ENCODE data around the gene EFCAB6. TPM values are rescaled to one million over a fixed set of nuclear protein-coding genes. Genes with fewer than 3 reads are reported as not detected.

The EFCAB6 gene
- polyA plus RNA-seq, 4 donors = 0.34 to 1.9 TPM; not detected in 2

- Histone ChIP-seq H3K4me1 (ENCODE audit: control insufficient read depth in 3 of 3, insufficient read depth in 2 of 3, low read depth in 1 of 3, low read length in 2 of 3) (no peaks in the 10 kb centered on the region), H3K9me3 (ENCODE audit: control insufficient read depth in 2 of 2, insufficient read depth in 1 of 2, low read depth in 1 of 2, low read length in 1 of 2) (no peaks in the 10 kb centered on the region), H3K36me3 (ENCODE audit: control insufficient read depth in 3 of 3, insufficient read depth in 2 of 3, low read depth in 1 of 3, low read length in 3 of 3) (peaks cover 0 to 9% (median 0%) of the 10 kb centered on the region in 3 donors), H3K4me3 (ENCODE audit: low read depth in 1 of 3, low read length in 3 of 3) (no peak overlapping the region), H3K27ac (ENCODE audit: low read depth in 1 of 3, low read length in 2 of 3) (no peak overlapping the region), H3K27me3 (ENCODE audit: control insufficient read depth in 3 of 3, insufficient read depth in 3 of 3, low read length in 3 of 3) (no peaks in the 10 kb centered on the region)
- no peak for FAIRE-seq
- WGBS, 3 donors = 87 to 93% (median 91%) methylated on average over 9 to 10 of the region's 10 CpGs
- DNase-seq = no peak
These were observed 26.1 kb upstream of the EFCAB6 start for GRCh38 chr22:43838161-43838560.

DNA sequence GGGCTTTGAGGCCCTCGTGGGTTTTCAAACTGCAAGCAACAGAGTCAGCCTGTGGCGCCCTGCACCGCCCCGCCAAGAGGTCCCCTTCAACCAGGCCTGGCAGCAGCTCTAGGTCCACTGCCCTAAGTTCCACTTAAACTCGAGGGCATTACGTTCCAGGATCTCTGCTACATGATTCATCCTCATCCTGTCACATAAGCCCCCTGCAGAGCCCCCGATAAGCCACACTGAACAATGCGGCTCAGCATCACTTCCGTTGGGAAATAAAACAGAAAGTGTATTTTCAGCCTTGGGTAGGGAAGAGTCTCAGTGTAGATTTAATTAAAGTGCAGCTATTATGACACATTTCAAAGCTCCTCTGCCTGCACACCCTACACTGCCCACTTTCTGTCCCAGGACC, 25.6 kb upstream of the EFCAB6 start:
- DNase-seq (no peak), FAIRE-seq (no peak)
- peaks cover 0 to 9% (median 0%) of the 10 kb centered on the region in 3 donors for H3K36me3 ChIP-seq (ENCODE audit: control insufficient read depth in 3 of 3, insufficient read depth in 2 of 3, low read depth in 1 of 3, low read length in 3 of 3)
- 78 to 85% (median 81%) methylated on average over 9 of the region's 9 CpGs for WGBS, 3 donors
- no peaks in the 10 kb centered on the region for H3K27me3 ChIP-seq (ENCODE audit: control insufficient read depth in 3 of 3, insufficient read depth in 3 of 3, low read length in 3 of 3)
- H3K4me3 ChIP-seq (ENCODE audit: low read depth in 1 of 3, low read length in 3 of 3) = no peak overlapping the region
- H3K4me1 ChIP-seq (ENCODE audit: control insufficient read depth in 3 of 3, insufficient read depth in 2 of 3, low read depth in 1 of 3, low read length in 2 of 3) = no peaks in the 10 kb centered on the region
- H3K9me3 ChIP-seq (ENCODE audit: control insufficient read depth in 2 of 2, insufficient read depth in 1 of 2, low read depth in 1 of 2, low read length in 1 of 2) = no peaks in the 10 kb centered on the region
- H3K27ac ChIP-seq (ENCODE audit: low read depth in 1 of 3, low read length in 2 of 3) = no peak overlapping the region

GRCh38 chr22:43835736-43836135, 23.6 kb upstream of the EFCAB6 start:
- Histone ChIP-seq H3K27ac (ENCODE audit: low read depth in 1 of 3, low read length in 2 of 3) (no peak overlapping the region), H3K9me3 (ENCODE audit: control insufficient read depth in 2 of 2, insufficient read depth in 1 of 2, low read depth in 1 of 2, low read length in 1 of 2) (no peaks in the 10 kb centered on the region), H3K27me3 (ENCODE audit: control insufficient read depth in 3 of 3, insufficient read depth in 3 of 3, low read length in 3 of 3) (no peaks in the 10 kb centered on the region), H3K36me3 (ENCODE audit: control insufficient read depth in 3 of 3, insufficient read depth in 2 of 3, low read depth in 1 of 3, low read length in 3 of 3) (peaks cover 0 to 11% (median 0%) of the 10 kb centered on the region in 3 donors), H3K4me1 (ENCODE audit: control insufficient read depth in 3 of 3, insufficient read depth in 2 of 3, low read depth in 1 of 3, low read length in 2 of 3) (no peaks in the 10 kb centered on the region), H3K4me3 (ENCODE audit: low read depth in 1 of 3, low read length in 3 of 3) (no peak overlapping the region)
- no peak for FAIRE-seq
- WGBS, 3 donors = 87 to 96% (median 89%) methylated on average over 13 of the region's 13 CpGs
- DNase-seq = no peak

DNA sequence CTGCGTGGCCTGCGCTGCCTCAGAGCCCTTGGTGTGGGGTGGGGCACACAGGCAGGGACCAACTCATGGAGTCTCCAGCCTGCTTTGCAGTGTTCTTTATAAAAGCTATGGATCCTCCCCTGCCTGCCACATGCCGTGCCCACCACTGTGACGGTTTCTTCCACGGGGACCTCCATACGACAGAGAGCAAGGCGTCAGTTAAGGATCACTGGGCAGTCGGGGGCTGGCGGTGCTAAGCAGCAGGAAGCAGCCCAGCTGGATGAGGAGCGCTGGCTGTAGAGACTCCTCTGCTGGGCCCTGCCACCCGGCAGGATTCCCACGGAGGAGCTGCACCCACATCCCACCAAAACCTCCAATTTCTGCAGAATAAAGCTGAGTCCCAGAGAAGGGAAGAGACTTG, 23.1 kb upstream of the EFCAB6 start:
- peaks cover 0 to 11% (median 0%) of the 10 kb centered on the region in 3 donors for H3K36me3 ChIP-seq (ENCODE audit: control insufficient read depth in 3 of 3, insufficient read depth in 2 of 3, low read depth in 1 of 3, low read length in 3 of 3)
- no peaks in the 10 kb centered on the region for H3K27me3 ChIP-seq (ENCODE audit: control insufficient read depth in 3 of 3, insufficient read depth in 3 of 3, low read length in 3 of 3)
- no peak overlapping the region for H3K27ac ChIP-seq (ENCODE audit: low read depth in 1 of 3, low read length in 2 of 3)
- no peaks in the 10 kb centered on the region for H3K9me3 ChIP-seq (ENCODE audit: control insufficient read depth in 2 of 2, insufficient read depth in 1 of 2, low read depth in 1 of 2, low read length in 1 of 2)
- 65 to 95% (median 89%) methylated on average over 12 of the region's 12 CpGs for WGBS, 3 donors
- FAIRE-seq = no peak
- DNase-seq = no peak
- no peak overlapping the region for H3K4me3 ChIP-seq (ENCODE audit: low read depth in 1 of 3, low read length in 3 of 3)
- no peaks in the 10 kb centered on the region for H3K4me1 ChIP-seq (ENCODE audit: control insufficient read depth in 3 of 3, insufficient read depth in 2 of 3, low read depth in 1 of 3, low read length in 2 of 3)

- Histone ChIP-seq H3K4me1 (ENCODE audit: control insufficient read depth in 3 of 3, insufficient read depth in 2 of 3, low read depth in 1 of 3, low read length in 2 of 3) (no peaks in the 10 kb centered on the region), H3K27me3 (ENCODE audit: control insufficient read depth in 3 of 3, insufficient read depth in 3 of 3, low read length in 3 of 3) (no peaks in the 10 kb centered on the region), H3K4me3 (ENCODE audit: low read depth in 1 of 3, low read length in 3 of 3) (no peak overlapping the region), H3K27ac (ENCODE audit: low read depth in 1 of 3, low read length in 2 of 3) (no peak overlapping the region), H3K9me3 (ENCODE audit: control insufficient read depth in 2 of 2, insufficient read depth in 1 of 2, low read depth in 1 of 2, low read length in 1 of 2) (no peaks in the 10 kb centered on the region), H3K36me3 (ENCODE audit: control insufficient read depth in 3 of 3, insufficient read depth in 2 of 3, low read depth in 1 of 3, low read length in 3 of 3) (peaks cover 0 to 8% (median 0%) of the 10 kb centered on the region in 3 donors)
- FAIRE-seq (no peak), DNase-seq (no peak)
- 83 to 89% (median 86%) methylated on average over 35 to 36 of the region's 36 CpGs for WGBS, 3 donors
These were observed 21.5 kb upstream of the EFCAB6 start for GRCh38 chr22:43833286-43834240.

- Histone ChIP-seq H3K4me3 (ENCODE audit: low read depth in 1 of 3, low read length in 3 of 3) (no peak overlapping the region), H3K9me3 (ENCODE audit: control insufficient read depth in 2 of 2, insufficient read depth in 1 of 2, low read depth in 1 of 2, low read length in 1 of 2) (no peaks in the 10 kb centered on the region), H3K36me3 (ENCODE audit: control insufficient read depth in 3 of 3, insufficient read depth in 2 of 3, low read depth in 1 of 3, low read length in 3 of 3) (peaks cover 0 to 5% (median 0%) of the 10 kb centered on the region in 3 donors), H3K27me3 (ENCODE audit: control insufficient read depth in 3 of 3, insufficient read depth in 3 of 3, low read length in 3 of 3) (no peaks in the 10 kb centered on the region), H3K27ac (ENCODE audit: low read depth in 1 of 3, low read length in 2 of 3) (no peak overlapping the region), H3K4me1 (ENCODE audit: control insufficient read depth in 3 of 3, insufficient read depth in 2 of 3, low read depth in 1 of 3, low read length in 2 of 3) (no peaks in the 10 kb centered on the region)
- 80 to 92% (median 87%) methylated on average over 15 to 18 of the region's 18 CpGs for WGBS, 3 donors
- DNase-seq (no peak), FAIRE-seq (no peak)
These were observed 20.5 kb upstream of the EFCAB6 start for GRCh38 chr22:43832393-43833265.

GRCh38 chr22:43831561-43832392, 19.7 kb upstream of the EFCAB6 start:
- H3K4me1 ChIP-seq (ENCODE audit: control insufficient read depth in 3 of 3, insufficient read depth in 2 of 3, low read depth in 1 of 3, low read length in 2 of 3) = no peaks in the 10 kb centered on the region
- H3K9me3 ChIP-seq (ENCODE audit: control insufficient read depth in 2 of 2, insufficient read depth in 1 of 2, low read depth in 1 of 2, low read length in 1 of 2) = no peaks in the 10 kb centered on the region
- H3K27ac ChIP-seq (ENCODE audit: low read depth in 1 of 3, low read length in 2 of 3) = no peak overlapping the region
- H3K27me3 ChIP-seq (ENCODE audit: control insufficient read depth in 3 of 3, insufficient read depth in 3 of 3, low read length in 3 of 3) = no peaks in the 10 kb centered on the region
- DNase-seq (no peak), FAIRE-seq (no peak)
- no peak overlapping the region for H3K4me3 ChIP-seq (ENCODE audit: low read depth in 1 of 3, low read length in 3 of 3)
- peaks cover 0 to 5% (median 0%) of the 10 kb centered on the region in 3 donors for H3K36me3 ChIP-seq (ENCODE audit: control insufficient read depth in 3 of 3, insufficient read depth in 2 of 3, low read depth in 1 of 3, low read length in 3 of 3)
- 90 to 91% (median 91%) methylated on average over 33 of the region's 33 CpGs for WGBS, 3 donors
